Endodermal cell (in vitro differentiated cells): ENCODE measurements around the gene IPMK. TPM values are rescaled to one million over a fixed set of nuclear protein-coding genes. Genes with fewer than 3 reads are reported as not detected.
"Not testable (repeated sequence)": the region's sequence is repeated elsewhere in the genome, so short reads cannot be mapped to it uniquely, and the experiment has no call there.

Experiments used
- DNase-seq: peaks from one replicate; pipeline ENCODE4 v3.0.0-alpha.2; 2017
- H3K27ac ChIP-seq: 2 replicates; pipeline ENCODE4 v1.5.1; 2013; ENCODE audit warnings: mild to moderate bottlenecking, low read depth, low read length, moderate library complexity
- H3K27me3 ChIP-seq: 2 replicates; pipeline ENCODE4 v1.6.1; 2013; ENCODE audit warnings: mild to moderate bottlenecking, low read length, moderate library complexity; ENCODE audit not compliant: insufficient read depth, control insufficient read depth, poor library complexity, severe bottlenecking
- H3K36me3 ChIP-seq: 2 replicates; pipeline ENCODE4 v1.7.0; 2013; ENCODE audit warnings: mild to moderate bottlenecking, low read length, moderate library complexity; ENCODE audit not compliant: control insufficient read depth, insufficient read depth
- H3K4me1 ChIP-seq: one replicate; pipeline ENCODE4 v1.7.0; 2013; ENCODE audit warnings: low read length; ENCODE audit not compliant: control insufficient read depth, insufficient read depth
- H3K4me3 ChIP-seq: 2 replicates; pipeline ENCODE4 v1.5.1; 2013; ENCODE audit warnings: mild to moderate bottlenecking, low read length, moderate library complexity
- H3K9ac ChIP-seq: 2 replicates; pipeline ENCODE4 v1.6.1; 2013; ENCODE audit warnings: mild to moderate bottlenecking, low read length, moderate library complexity; ENCODE audit not compliant: poor library complexity, severe bottlenecking; ENCODE audit errors: extremely low read depth
- H3K9me3 ChIP-seq: 2 replicates; pipeline ENCODE4 v1.6.1; 2013; ENCODE audit warnings: mild to moderate bottlenecking, low read length, moderate library complexity; ENCODE audit not compliant: control insufficient read depth
- H3K27ac Mint-ChIP-seq: 2 replicates; pipeline ENCODE4 v1.8.0; 2020; ENCODE audit warnings: mixed read lengths
- H3K27me3 Mint-ChIP-seq: 2 replicates; pipeline ENCODE4 v1.8.0; 2021; ENCODE audit warnings: mild to moderate bottlenecking, mixed read lengths; ENCODE audit not compliant: insufficient read depth
- H3K36me3 Mint-ChIP-seq: 2 replicates; pipeline ENCODE4 v1.8.0; 2020; ENCODE audit warnings: low read depth, mixed read lengths
- H3K4me1 Mint-ChIP-seq: 2 replicates; pipeline ENCODE4 v1.8.0; 2020; ENCODE audit warnings: mixed read lengths
- H3K4me3 Mint-ChIP-seq: 2 replicates; pipeline ENCODE4 v1.8.0; 2020; ENCODE audit warnings: mild to moderate bottlenecking, moderate library complexity, mixed read lengths
- H3K9me3 Mint-ChIP-seq: 2 replicates; pipeline ENCODE4 v1.8.0; 2020; ENCODE audit warnings: mild to moderate bottlenecking, mixed read lengths
- WGBS, 2 experiments: methylation state at CpG; one replicate each; pipeline versions ENCODE4 v1.1.5 to v1.1.7; 2013; ENCODE audit warnings: missing lambda C conversion rate in 2 of 2, mixed read lengths in 1 of 2; ENCODE audit not compliant: insufficient coverage in 1 of 2, insufficient read length in 1 of 2; 5-methylcytosine and 5-hydroxymethylcytosine counted together
- total RNA-seq, 2 donors: library from RNA; stranded (reverse); fragmentation: NEBNext Ultra II Directional in 1 of 2; extraction: Animal tissue kit (Norgen Biotek cat#: 25700) in 1 of 2; gene quantifications; 2 replicates in 1 of 2; 3 replicates in 1 of 2; pipeline ENCODE4 v1.2.1, GENCODE V29; 2021
- TF ChIP-seq, protein P1 (sequence below): fragments of 200-600 bp; sonication (generic); conservative IDR thresholded peaks from 2 replicates; pipeline ENCODE4 v1.5.0; 2021; ENCODE audit warnings: antibody characterized with exemption, mild to moderate bottlenecking

The IPMK gene
- total RNA-seq, 2 donors from 2014 or later, result 9.3 to 9.4 TPM

DNA sequence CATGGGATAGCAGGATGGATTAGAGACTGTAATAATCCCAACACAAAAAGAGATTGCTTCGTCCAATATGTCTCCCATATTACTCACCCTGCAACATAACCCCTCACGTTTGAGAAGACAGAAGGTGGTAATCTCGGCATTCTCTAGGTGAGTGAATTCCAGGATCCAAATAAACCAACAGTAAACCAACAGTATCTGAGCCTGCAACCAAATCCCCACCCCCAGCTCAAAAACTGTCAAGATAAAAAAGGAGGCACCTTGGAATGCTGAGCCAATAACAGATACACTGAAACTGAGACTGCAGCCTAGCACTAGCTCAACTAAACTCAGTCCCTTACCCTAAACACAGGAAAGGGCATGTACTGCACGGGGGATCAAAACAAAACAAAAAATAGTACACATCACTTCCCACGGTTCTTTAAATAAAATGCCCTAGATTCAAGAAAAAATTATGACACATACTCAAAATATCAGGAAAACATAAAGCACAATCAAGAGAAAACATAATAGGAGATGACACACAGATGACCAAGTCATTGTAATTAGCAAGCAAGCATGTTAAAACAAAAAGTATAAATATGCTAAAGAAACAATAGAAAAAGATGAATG, 28.0 kb downstream of the IPMK start:
- TF ChIP-seq, protein P1, sequence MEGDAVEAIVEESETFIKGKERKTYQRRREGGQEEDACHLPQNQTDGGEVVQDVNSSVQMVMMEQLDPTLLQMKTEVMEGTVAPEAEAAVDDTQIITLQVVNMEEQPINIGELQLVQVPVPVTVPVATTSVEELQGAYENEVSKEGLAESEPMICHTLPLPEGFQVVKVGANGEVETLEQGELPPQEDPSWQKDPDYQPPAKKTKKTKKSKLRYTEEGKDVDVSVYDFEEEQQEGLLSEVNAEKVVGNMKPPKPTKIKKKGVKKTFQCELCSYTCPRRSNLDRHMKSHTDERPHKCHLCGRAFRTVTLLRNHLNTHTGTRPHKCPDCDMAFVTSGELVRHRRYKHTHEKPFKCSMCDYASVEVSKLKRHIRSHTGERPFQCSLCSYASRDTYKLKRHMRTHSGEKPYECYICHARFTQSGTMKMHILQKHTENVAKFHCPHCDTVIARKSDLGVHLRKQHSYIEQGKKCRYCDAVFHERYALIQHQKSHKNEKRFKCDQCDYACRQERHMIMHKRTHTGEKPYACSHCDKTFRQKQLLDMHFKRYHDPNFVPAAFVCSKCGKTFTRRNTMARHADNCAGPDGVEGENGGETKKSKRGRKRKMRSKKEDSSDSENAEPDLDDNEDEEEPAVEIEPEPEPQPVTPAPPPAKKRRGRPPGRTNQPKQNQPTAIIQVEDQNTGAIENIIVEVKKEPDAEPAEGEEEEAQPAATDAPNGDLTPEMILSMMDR, result no peak

GRCh38 chr10:58237014-58237834, 30.5 kb downstream of the IPMK start:
- H3K9ac ChIP-seq, result no peak overlapping the region
- H3K27me3 Mint-ChIP-seq, result no peaks in the 10 kb centered on the region

More for the DNA sequence above, 28.0 kb downstream of the IPMK start:
- peaks cover 50% of the 10 kb centered on the region for H3K36me3 Mint-ChIP-seq
- peaks cover 35% of the 10 kb centered on the region for H3K9me3 Mint-ChIP-seq
- 63 to 100% methylated on average over 1 to 5 of the region's 5 CpGs for WGBS, 2 experiments
- Histone ChIP-seq H3K27ac (no peak overlapping the region), H3K9me3 (peaks cover 43% of the 10 kb centered on the region), H3K27me3 (no peaks in the 10 kb centered on the region), H3K4me1 (peaks cover 6% of the 10 kb centered on the region), H3K9ac (no peak overlapping the region), H3K4me3 (peak overlapping the region; percentile 41), H3K36me3 (peaks cover 28% of the 10 kb centered on the region)
- H3K27me3 Mint-ChIP-seq, result no peaks in the 10 kb centered on the region
- H3K4me3 Mint-ChIP-seq, result peak overlapping the region; percentile 14
- DNase-seq, result no peak
- H3K27ac Mint-ChIP-seq, result peak overlapping the region; percentile 67
- H3K4me1 Mint-ChIP-seq, result peaks cover 33% of the 10 kb centered on the region

GRCh38 chr10:58229856-58230255, 37.8 kb downstream of the IPMK start:
- not testable (repeated sequence) for H3K9ac ChIP-seq

More at GRCh38 chr10:58237014-58237834, 30.5 kb downstream of the IPMK start:
- Histone ChIP-seq H3K4me3 (no peak overlapping the region), H3K9me3 (peaks cover 36% of the 10 kb centered on the region), H3K27ac (no peak overlapping the region), H3K27me3 (no peaks in the 10 kb centered on the region), H3K36me3 (peaks cover 19% of the 10 kb centered on the region), H3K4me1 (peaks cover 6% of the 10 kb centered on the region)
- no peak for DNase-seq
- H3K27ac Mint-ChIP-seq, result no peak overlapping the region
- H3K4me3 Mint-ChIP-seq, result no peak overlapping the region
- peaks cover 33% of the 10 kb centered on the region for H3K9me3 Mint-ChIP-seq
- H3K4me1 Mint-ChIP-seq, result peaks cover 33% of the 10 kb centered on the region
- TF ChIP-seq, protein P1, result no peak
- 94 to 100% methylated on average over 2 to 3 of the region's 3 CpGs for whole genome bisulfite sequencing, 2 experiments
- peaks cover 53% of the 10 kb centered on the region for H3K36me3 Mint-ChIP-seq

More at GRCh38 chr10:58229856-58230255, 37.8 kb downstream of the IPMK start:
- not testable (repeated sequence) for H3K4me1 ChIP-seq, H3K27ac ChIP-seq, H3K9me3 ChIP-seq, H3K4me1 Mint-ChIP-seq, H3K4me3 Mint-ChIP-seq, H3K27me3 ChIP-seq, H3K27ac Mint-ChIP-seq, H3K4me3 ChIP-seq, H3K27me3 Mint-ChIP-seq
- peak; percentile 55 for DNase-seq
- peaks cover 23% of the 10 kb centered on the region for H3K36me3 ChIP-seq
- Mint-ChIP-seq H3K36me3 (peaks cover 57% of the 10 kb centered on the region), H3K9me3 (peaks cover 44% of the 10 kb centered on the region)
- 87 to 93% methylated on average over 2 to 7 of the region's 7 CpGs for WGBS, 2 experiments
